Psoas muscle (tissue), 8 donors: ENCODE measurements around the gene CFAP100. TPM values are rescaled to one million over a fixed set of nuclear protein-coding genes. Genes with fewer than 3 reads are reported as not detected.

Experiments used
- ATAC-seq, 4 donors: fragments of 200-7000 bp; cut with Tn5 transposase; one replicate each; pipeline ENCODE4 v1.9.1; 2020; ENCODE audit warnings: moderate library complexity in 3 of 4, mild to moderate bottlenecking in 2 of 4
- DNase-seq, 2 donors: peaks; one replicate each; pipeline ENCODE4 v3.0.0-alpha.2; 2020
- H3K27ac ChIP-seq: fragments of 200-600 bp; one replicate; pipeline ENCODE4 v1.8.0; 2022
- H3K27me3 ChIP-seq, 3 donors: fragments of 200-600 bp in 1 of 3; one replicate each; pipeline versions ENCODE4 v1.6.1 to v1.8.0; 2013 to 2022; ENCODE audit warnings: low read length in 2 of 3, mild to moderate bottlenecking in 2 of 3, moderate library complexity in 1 of 3; ENCODE audit not compliant: insufficient read depth in 3 of 3
- H3K36me3 ChIP-seq, 2 donors: fragments of 200-600 bp in 1 of 2; one replicate each; pipeline versions ENCODE4 v1.6.1 to v1.8.0; 2013 to 2022; ENCODE audit warnings: low read depth in 1 of 2, mild to moderate bottlenecking in 1 of 2, moderate library complexity in 1 of 2; ENCODE audit not compliant: insufficient read depth in 1 of 2
- H3K4me1 ChIP-seq: fragments of 200-600 bp; one replicate; pipeline ENCODE4 v1.8.0; 2022
- H3K4me3 ChIP-seq: fragments of 200-600 bp; one replicate; pipeline ENCODE4 v1.8.0; 2022; ENCODE audit warnings: mild to moderate bottlenecking
- H3K9me3 ChIP-seq: fragments of 200-600 bp; one replicate; pipeline ENCODE4 v1.8.0; 2022
- CTCF ChIP-seq: fragments of 200-600 bp; IDR thresholded peaks from one replicate; pipeline ENCODE4 v1.8.0; 2022; ENCODE audit warnings: antibody characterized with exemption
- WGBS, 3 donors: extraction: QIAGEN DNeasy Blood & Tissue Kit; methylation state at CpG; one replicate each; pipeline versions ENCODE4 v1.1.6 to v1.1.7; 2013; 5-methylcytosine and 5-hydroxymethylcytosine counted together
- intact Hi-C, 2 donors: fragments of 100-400 bp; cut with DNase I; formaldehyde crosslinking; loops; one replicate each; pipeline versions ENCODE4 v1.11.0 to v1.14.2; 2022
- polyA plus RNA-seq, 3 donors: library from polyadenylated mRNA; stranded (reverse); fragments of 200-250 nt; gene quantifications; one replicate each; pipeline ENCODE4 v1.2.3, GENCODE V29; 2013
- total RNA-seq, 4 donors: library from RNA; stranded (reverse); fragmentation: NEBNext Ultra II Directional in 2 of 4; extraction: Animal tissue kit (Norgen Biotek cat#: 25700) in 2 of 4; gene quantifications; one replicate each; pipeline versions ENCODE4 v1.2.1 to v1.2.4, GENCODE V29; 2021 to 2023
- donor health status: healthy with polysubstance abuse.
- donor health status: DM: no; HTN: no; CAD: no; lungs with moderate emphysema.
- donor health status: Bipolar disorder and iron deficiency.
- donor health status: healthy.
- donor health status: DM: yes; HTN: yes; CAD: no.
- donor health status: DM: no; HTN: no; CAD: no.
- donor health status: DM: no; HTN: no; CAD: no.
- donor health status: DM: yes; HTN: yes; CAD: no.

CFAP100 gene
- total and polyA plus RNA-seq, 7 donors = not detected

DNA sequence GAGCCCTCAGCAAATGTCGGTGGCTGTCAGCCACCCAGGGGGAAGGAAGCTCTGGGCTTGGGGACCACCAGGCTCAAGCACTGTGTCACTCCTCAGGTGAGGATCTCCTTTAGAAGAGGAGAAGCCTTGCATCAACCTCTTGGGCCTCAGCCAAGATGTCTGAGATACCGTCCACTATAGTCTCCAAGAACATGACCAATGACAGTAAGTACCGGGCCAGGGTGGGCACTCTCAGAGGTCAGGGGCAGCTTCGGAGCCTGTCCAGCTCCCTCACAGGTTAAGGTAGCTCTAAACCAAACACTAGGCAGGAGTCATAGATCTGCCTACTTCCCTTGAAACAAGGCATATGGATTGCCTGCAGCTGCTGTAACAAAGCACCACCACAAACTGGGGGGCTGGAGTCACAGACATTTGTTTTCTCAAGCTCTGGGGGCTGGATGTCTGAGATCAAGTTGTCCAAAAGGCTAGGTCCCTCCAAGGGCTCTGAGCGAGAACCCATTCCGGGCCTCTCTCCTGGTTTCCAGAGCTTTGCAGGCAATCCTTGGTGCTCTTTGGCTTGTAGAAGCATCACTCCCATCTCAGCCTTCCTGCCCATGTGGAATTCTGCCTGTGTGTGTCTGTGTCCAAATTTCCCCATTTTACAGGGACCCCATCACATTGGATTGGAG, 1.3 kb downstream of the CFAP100 start:
- 94 to 98% (median 94%) methylated on average over 6 of the region's 6 CpGs for WGBS, 3 donors
- no peak for ATAC-seq

DNA sequence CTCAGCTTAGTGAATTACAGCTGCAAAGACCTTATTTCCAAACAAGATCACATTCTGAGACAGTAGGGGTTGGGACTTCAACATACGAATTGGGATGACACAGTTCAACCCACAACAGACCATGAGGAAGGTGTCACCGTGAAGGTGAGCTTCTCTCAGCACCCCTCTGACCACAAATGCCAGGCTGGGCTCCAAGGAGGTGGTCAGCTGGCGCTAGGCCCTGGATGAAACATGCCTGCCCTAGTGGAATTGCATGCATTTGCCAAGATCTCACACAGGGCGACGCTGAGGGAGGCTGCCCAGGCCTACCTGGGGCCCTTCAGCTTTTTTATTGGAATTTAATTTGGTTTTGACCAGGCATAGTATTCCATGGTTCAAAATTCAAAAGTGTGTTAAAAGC, 1.8 kb downstream of the CFAP100 start:
- Histone ChIP-seq H3K27ac (no peak overlapping the region), H3K36me3 (no peaks in the 10 kb centered on the region), H3K4me3 (no peak overlapping the region), H3K9me3 (no peaks in the 10 kb centered on the region), H3K27me3 (peaks cover 0 to 7% (median 0%) of the 10 kb centered on the region in 3 donors), H3K4me1 (no peaks in the 10 kb centered on the region)
- no peak for TF ChIP-seq CTCF
- DNase-seq (peak in 1 of 2 donors; percentile 19), ATAC-seq (no peak)
- intact Hi-C loops = no loop called here
- 93 to 95% (median 93%) methylated on average over 5 of the region's 5 CpGs for WGBS, 3 donors

More for the DNA sequence above, 1.3 kb downstream of the CFAP100 start:
- Histone ChIP-seq H3K27ac (no peak overlapping the region), H3K36me3 (no peaks in the 10 kb centered on the region), H3K4me1 (no peaks in the 10 kb centered on the region), H3K9me3 (no peaks in the 10 kb centered on the region), H3K4me3 (no peak overlapping the region), H3K27me3 (peaks cover 0 to 7% (median 0%) of the 10 kb centered on the region in 3 donors)
- intact Hi-C loops = no loop called here
- no peak for TF ChIP-seq CTCF
- DNase-seq = peak in 1 of 2 donors; percentile 22

GRCh38 chr3:126397610-126398422, 3.1 kb downstream of the CFAP100 start:
- no peak overlapping the region for H3K27ac ChIP-seq
- DNase-seq = peak in 1 of 2 donors; percentile 23
- H3K27me3 ChIP-seq = peaks cover 0 to 7% (median 0%) of the 10 kb centered on the region in 3 donors
- no peak overlapping the region for H3K4me3 ChIP-seq
- no peak for TF ChIP-seq CTCF
- no peaks in the 10 kb centered on the region for H3K4me1 ChIP-seq
- ATAC-seq = no peak
- WGBS, 3 donors = 82 to 93% (median 88%) methylated on average over 12 to 13 of the region's 13 CpGs
- no peaks in the 10 kb centered on the region for H3K36me3 ChIP-seq
- intact Hi-C loops = no loop called here
- H3K9me3 ChIP-seq = no peaks in the 10 kb centered on the region

- no peaks in the 10 kb centered on the region for H3K4me1 ChIP-seq
- H3K27me3 ChIP-seq = peaks cover 0 to 7% (median 0%) of the 10 kb centered on the region in 3 donors
- 83 to 87% (median 86%) methylated on average over 14 of the region's 14 CpGs for WGBS, 3 donors
- intact Hi-C loops = no loop called here
- no peaks in the 10 kb centered on the region for H3K9me3 ChIP-seq
- no peaks in the 10 kb centered on the region for H3K36me3 ChIP-seq
- no peak overlapping the region for H3K27ac ChIP-seq
- ATAC-seq = no peak
- DNase-seq = peak in 1 of 2 donors; percentile 17
- H3K4me3 ChIP-seq = no peak overlapping the region
- TF ChIP-seq CTCF = no peak
Measured at GRCh38 chr3:126398423-126399350, 4.0 kb downstream of the CFAP100 start.
